Right atrium auricular region (tissue), 2 donors: Measurements from ENCODE around the gene PLA2G2F. TPM values are rescaled to one million over a fixed set of nuclear protein-coding genes. Genes with fewer than 3 reads are reported as not detected.

Experiments
- DNase-seq: peaks from one replicate; pipeline ENCODE4 v3.0.0-alpha.2; 2019; ENCODE audit warnings: low spot score
- H3K27ac ChIP-seq, 2 donors: fragments of 200-600 bp; sonication (generic); 1 replicate in 1 of 2; 2 replicates in 1 of 2; pipeline ENCODE4 v1.5.1; 2016 to 2019
- H3K27me3 ChIP-seq, 2 donors: fragments of 200-600 bp; sonication (generic); one replicate each; pipeline versions ENCODE4 v1.5.1 to v1.6.0; 2017 to 2019
- H3K36me3 ChIP-seq: fragments of 200-600 bp; sonication (generic); one replicate; pipeline ENCODE4 v1.5.1; 2016
- H3K4me1 ChIP-seq, 2 donors: fragments of 200-600 bp; sonication (generic); one replicate each; pipeline versions ENCODE4 v1.5.1 to v1.6.0; 2017 to 2019
- H3K4me3 ChIP-seq, 2 donors: fragments of 200-600 bp; sonication (generic); 1 replicate in 1 of 2; 2 replicates in 1 of 2; pipeline ENCODE4 v1.5.1; 2017 to 2019; ENCODE audit warnings: mild to moderate bottlenecking in 1 of 2, moderate library complexity in 1 of 2
- H3K9me3 ChIP-seq, 2 donors: fragments of 200-600 bp; sonication (generic); one replicate each; pipeline ENCODE4 v1.5.1; 2019
- CTCF ChIP-seq, 2 donors: fragments of 200-600 bp; sonication (generic); IDR thresholded peaks; one replicate each; pipeline ENCODE4 v1.5.1; 2019; ENCODE audit warnings: antibody characterized with exemption in 2 of 2
- total RNA-seq, 2 donors: library from RNA; depleted of rRNA; stranded (reverse); fragments of >200 nt; gene quantifications; one replicate each; pipeline ENCODE4 v1.1.0, GENCODE V29; 2016

The PLA2G2F gene
- total RNA-seq, 2 donors from 2014 or later: not detected

GRCh38 chr1:20102875-20103274 is 36.2 kb upstream of the PLA2G2F start:
- H3K27me3 ChIP-seq: no peaks in the 10 kb centered on the region
- no peak for DNase-seq
- no peaks in the 10 kb centered on the region for H3K36me3 ChIP-seq
- H3K4me1 ChIP-seq: no peaks in the 10 kb centered on the region
- no peak overlapping the region for H3K27ac ChIP-seq
- no peak for TF ChIP-seq CTCF (IDR thresholded peaks at IDR 0.05)
- no peak overlapping the region for H3K4me3 ChIP-seq
- no peaks in the 10 kb centered on the region for H3K9me3 ChIP-seq

- no peak for TF ChIP-seq CTCF (IDR thresholded peaks at IDR 0.05)
- DNase-seq: no peak
- H3K27ac ChIP-seq: no peak overlapping the region
Observed at GRCh38 chr1:20105856-20106255, 33.3 kb upstream of the PLA2G2F start.

GRCh38 chr1:20107351-20107750 is 31.8 kb upstream of the PLA2G2F start:
- H3K36me3 ChIP-seq: no peaks in the 10 kb centered on the region
- no peak overlapping the region for H3K4me3 ChIP-seq
- DNase-seq: no peak
- no peaks in the 10 kb centered on the region for H3K27me3 ChIP-seq
- H3K27ac ChIP-seq: no peak overlapping the region
- H3K4me1 ChIP-seq: peaks cover 0 to 12% of the 10 kb centered on the region in 2 donors
- no peaks in the 10 kb centered on the region for H3K9me3 ChIP-seq
- no peak for TF ChIP-seq CTCF (IDR thresholded peaks at IDR 0.05)

More at GRCh38 chr1:20105856-20106255, 33.3 kb upstream of the PLA2G2F start:
- Histone ChIP-seq H3K4me3 (no peak overlapping the region), H3K36me3 (no peaks in the 10 kb centered on the region), H3K9me3 (no peaks in the 10 kb centered on the region), H3K27me3 (no peaks in the 10 kb centered on the region), H3K4me1 (peaks cover 0 to 12% of the 10 kb centered on the region in 2 donors)

- DNase-seq: no peak
- Histone ChIP-seq H3K36me3 (no peaks in the 10 kb centered on the region), H3K4me1 (peaks cover 0 to 12% of the 10 kb centered on the region in 2 donors), H3K27me3 (no peaks in the 10 kb centered on the region), H3K9me3 (no peaks in the 10 kb centered on the region), H3K27ac (no peak overlapping the region), H3K4me3 (no peak overlapping the region)
- TF ChIP-seq CTCF (IDR thresholded peaks at IDR 0.05): no peak
Observed at GRCh38 chr1:20107796-20108195, 31.3 kb upstream of the PLA2G2F start.

GRCh38 chr1:20108366-20109123 is 30.6 kb upstream of the PLA2G2F start:
- no peak overlapping the region for H3K4me3 ChIP-seq
- H3K4me1 ChIP-seq: peaks cover 0 to 12% of the 10 kb centered on the region in 2 donors
- no peak for DNase-seq
- no peak for TF ChIP-seq CTCF (IDR thresholded peaks at IDR 0.05)
- no peaks in the 10 kb centered on the region for H3K27me3 ChIP-seq
- no peaks in the 10 kb centered on the region for H3K9me3 ChIP-seq
- H3K36me3 ChIP-seq: no peaks in the 10 kb centered on the region
- H3K27ac ChIP-seq: no peak overlapping the region
